ENCODE data around the gene SCRN2. TPM values are rescaled to one million over a fixed set of nuclear protein-coding genes. Genes with fewer than 3 reads are reported as not detected.

SCRN2 gene
- total and polyA plus RNA-seq, 2 of the 13 experiments (the other 11 are each of a cell fraction or from before 2014, with no cell fraction given), result 21.7 to 29.5 TPM

DNA sequence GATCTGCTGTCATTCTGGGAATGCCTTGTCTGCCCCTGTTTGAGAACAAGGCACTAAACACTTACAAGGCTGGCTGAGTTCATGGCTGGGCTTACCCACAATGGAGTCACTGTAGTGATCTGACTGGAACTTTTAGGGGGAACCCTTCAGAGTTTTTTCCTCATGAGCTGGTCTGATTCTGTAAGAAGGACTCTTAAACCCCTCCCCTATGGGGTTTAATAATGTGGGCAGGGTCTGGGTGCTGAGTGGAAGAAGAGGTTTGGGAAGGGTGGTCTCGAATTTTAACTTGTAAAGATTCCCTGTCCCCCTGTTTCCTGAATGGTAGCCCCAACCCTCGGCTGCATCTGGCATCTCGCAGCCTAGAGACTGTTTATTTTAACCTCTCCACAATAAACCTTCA, 50.0 kb downstream of the SCRN2 start:
- ATAC-seq (no peak), DNase-seq (ENCODE audit: low spot score) (no peak), FAIRE-seq (no peak)
- H3K36me3 ChIP-seq (replicated peaks in 1 of 2; ENCODE audit: control insufficient read depth in 1 of 2, insufficient read depth in 2 of 2, low read length in 2 of 2), result no peaks in the 10 kb centered on the region
- no peak overlapping the region for H3K4me2 ChIP-seq (ENCODE audit: low read depth, low read length)
- H4K20me1 ChIP-seq (ENCODE audit: insufficient read depth, low read length), result no peaks in the 10 kb centered on the region; the same call in 1 of the 2 replicates
- WGBS (ENCODE audit: low lambda C conversion rate), result 3% methylated on average over 3 of the region's 3 CpGs
- no peaks in the 10 kb centered on the region for H3K9me3 ChIP-seq (ENCODE audit: low read length)
- TF ChIP-seq, protein P1, sequence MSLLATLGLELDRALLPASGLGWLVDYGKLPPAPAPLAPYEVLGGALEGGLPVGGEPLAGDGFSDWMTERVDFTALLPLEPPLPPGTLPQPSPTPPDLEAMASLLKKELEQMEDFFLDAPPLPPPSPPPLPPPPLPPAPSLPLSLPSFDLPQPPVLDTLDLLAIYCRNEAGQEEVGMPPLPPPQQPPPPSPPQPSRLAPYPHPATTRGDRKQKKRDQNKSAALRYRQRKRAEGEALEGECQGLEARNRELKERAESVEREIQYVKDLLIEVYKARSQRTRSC (CRISPR knock-in tag; IDR thresholded peaks at IDR 0.05; ENCODE audit: low read depth), result no peak
- no peak for TF ChIP-seq ZSCAN20 (CRISPR knock-in tag; IDR thresholded peaks at IDR 0.05; ENCODE audit: borderline replicate concordance)
- TF ChIP-seq GATAD2A (CRISPR knock-in tag; IDR thresholded peaks at IDR 0.05), result no peak
- no peak for TF ChIP-seq CENPT (CRISPR knock-in tag; IDR thresholded peaks at IDR 0.05; ENCODE audit: low read depth)
- TF ChIP-seq SRSF4 (IDR thresholded peaks at IDR 0.05; ENCODE audit: low read depth, low read length, poor library complexity, severe bottlenecking), result no peak
- CTCF ChIA-PET (ENCODE audit: low intra/inter-chr PET ratio, low total read pairs), result no interaction called here
- POLR2A ChIA-PET, result no interaction called here
- H2AFZ ChIP-seq (ENCODE audit: low read length), result no peak overlapping the region
- H3K4me1 ChIP-seq (ENCODE audit: insufficient read depth, low read length), result no peaks in the 10 kb centered on the region
- no peak overlapping the region for H3K9ac ChIP-seq (ENCODE audit: insufficient read depth, low read depth, low read length)
- in situ Hi-C loops (cut with HindIII; ENCODE audit: extremely low pct_ligation_motif_present, low pct_unique_long_range_greater_than_20kb) (no loop called here), intact Hi-C loops (cut with micrococcal nuclease; ENCODE audit: unreplicated experiment) (no loop called here)
- H3K27me3 ChIP-seq (ENCODE audit: control insufficient read depth in 1 of 2, insufficient read depth in 2 of 2, low read length in 2 of 2), result peaks cover 0 to 50% of the 10 kb centered on the region in 2 experiments; a peak in 3 of 5 replicates
- H3K4me3 ChIP-seq (replicated peaks in 1 of 3; ENCODE audit: insufficient read depth in 1 of 3, low read depth in 2 of 3, low read length in 3 of 3), result no peak overlapping the region
- H3K27ac ChIP-seq (ENCODE audit: extremely low read length, insufficient read depth, low read length), result no peak overlapping the region
- BruUV-seq (replicated peaks), result no TSS peak
- no peaks in the 10 kb centered on the region for H3K79me2 ChIP-seq (ENCODE audit: insufficient read depth, low read length)

DNA sequence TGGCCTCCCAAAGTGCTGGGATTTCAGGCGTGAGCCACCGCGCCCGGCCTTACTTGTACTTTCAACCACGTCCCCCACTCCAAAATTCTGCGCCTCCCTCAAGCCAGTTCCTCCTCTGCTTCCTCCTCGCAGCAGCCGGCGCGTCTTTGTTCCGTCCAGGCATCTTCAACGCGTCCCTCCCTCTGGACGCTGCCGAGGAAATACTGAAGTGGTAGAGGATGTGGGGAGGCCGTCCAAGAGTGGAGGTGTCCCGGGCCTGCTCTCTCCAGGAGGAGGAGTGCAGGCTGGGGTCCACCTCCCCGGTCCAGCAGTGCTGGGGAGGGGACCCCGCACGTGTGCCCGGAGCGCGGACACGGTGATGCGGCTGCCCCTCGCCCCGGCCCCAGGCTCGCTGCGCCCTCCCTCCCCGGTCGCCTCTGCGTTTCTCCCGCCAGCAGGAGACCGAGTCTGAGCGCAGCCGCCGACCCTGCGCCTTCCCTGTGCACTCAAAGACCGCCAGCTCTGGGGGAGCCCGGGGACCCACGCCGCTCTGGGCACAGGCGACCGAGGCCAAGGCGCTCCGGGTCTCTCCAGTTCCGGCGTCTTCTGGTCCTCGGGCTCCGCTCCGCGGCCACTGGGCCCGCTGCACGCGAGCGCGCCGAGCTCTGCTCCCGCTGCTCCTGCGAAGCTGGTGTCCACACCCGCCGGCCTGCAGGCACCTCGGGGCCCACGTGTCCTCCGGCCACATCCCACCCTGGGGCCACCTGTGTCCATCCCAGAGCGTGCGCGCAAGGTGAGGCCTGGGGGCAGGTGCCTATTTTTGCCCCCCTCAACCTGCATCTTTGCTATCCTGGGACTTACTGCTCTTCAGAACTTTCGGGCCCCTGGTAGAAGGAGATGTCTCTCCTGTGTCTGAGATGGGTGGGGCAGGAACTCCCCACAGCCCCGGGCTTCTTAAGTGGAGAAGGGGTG, 51.2 kb downstream of the SCRN2 start:
- Histone ChIP-seq H3K4me1 (ENCODE audit: insufficient read depth, low read length) (no peaks in the 10 kb centered on the region), H3K9me3 (ENCODE audit: low read length) (no peaks in the 10 kb centered on the region), H3K4me3 (replicated peaks in 1 of 3; ENCODE audit: insufficient read depth in 1 of 3, low read depth in 2 of 3, low read length in 3 of 3) (peak overlapping the region in 2 of 3 experiments; percentile 49 to 63; a peak in 3 of 6 replicates), H3K36me3 (replicated peaks in 1 of 2; ENCODE audit: control insufficient read depth in 1 of 2, insufficient read depth in 2 of 2, low read length in 2 of 2) (no peaks in the 10 kb centered on the region), H3K27me3 (ENCODE audit: control insufficient read depth in 1 of 2, insufficient read depth in 2 of 2, low read length in 2 of 2) (peaks cover 0 to 43% of the 10 kb centered on the region in 2 experiments; a peak in 3 of 5 replicates), H2AFZ (ENCODE audit: low read length) (no peak overlapping the region), H3K9ac (ENCODE audit: insufficient read depth, low read depth, low read length) (no peak overlapping the region), H3K4me2 (ENCODE audit: low read depth, low read length) (peak overlapping the region; percentile 72), H3K79me2 (ENCODE audit: insufficient read depth, low read length) (no peaks in the 10 kb centered on the region), H4K20me1 (ENCODE audit: insufficient read depth, low read length) (no peaks in the 10 kb centered on the region; the same call in 1 of the 2 replicates), H3K27ac (ENCODE audit: extremely low read length, insufficient read depth, low read length) (no peak overlapping the region)
- CTCF ChIA-PET (ENCODE audit: low intra/inter-chr PET ratio, low total read pairs), result interaction anchor here (1.6 kb wide), 1 partner anchor 13 kb away, joined by 5 read pairs; no protein-coding TSS in a partner anchor
- FAIRE-seq, result no peak
- ATAC-seq, result peak; percentile 98
- no peak for DNase-seq (ENCODE audit: low spot score)
- POLR2A ChIA-PET, result no interaction called here
- no TSS peak for BruUV-seq (replicated peaks)
- in situ Hi-C loops (cut with HindIII; ENCODE audit: extremely low pct_ligation_motif_present, low pct_unique_long_range_greater_than_20kb) (no loop called here), intact Hi-C loops (cut with micrococcal nuclease; ENCODE audit: unreplicated experiment) (no loop called here)
- 17% methylated on average over 35 of the region's 70 CpGs for WGBS (ENCODE audit: low lambda C conversion rate)
- no peak for TF ChIP-seq ZFP1 (CRISPR knock-in tag; IDR thresholded peaks at IDR 0.05)
- TF ChIP-seq, protein P2, sequence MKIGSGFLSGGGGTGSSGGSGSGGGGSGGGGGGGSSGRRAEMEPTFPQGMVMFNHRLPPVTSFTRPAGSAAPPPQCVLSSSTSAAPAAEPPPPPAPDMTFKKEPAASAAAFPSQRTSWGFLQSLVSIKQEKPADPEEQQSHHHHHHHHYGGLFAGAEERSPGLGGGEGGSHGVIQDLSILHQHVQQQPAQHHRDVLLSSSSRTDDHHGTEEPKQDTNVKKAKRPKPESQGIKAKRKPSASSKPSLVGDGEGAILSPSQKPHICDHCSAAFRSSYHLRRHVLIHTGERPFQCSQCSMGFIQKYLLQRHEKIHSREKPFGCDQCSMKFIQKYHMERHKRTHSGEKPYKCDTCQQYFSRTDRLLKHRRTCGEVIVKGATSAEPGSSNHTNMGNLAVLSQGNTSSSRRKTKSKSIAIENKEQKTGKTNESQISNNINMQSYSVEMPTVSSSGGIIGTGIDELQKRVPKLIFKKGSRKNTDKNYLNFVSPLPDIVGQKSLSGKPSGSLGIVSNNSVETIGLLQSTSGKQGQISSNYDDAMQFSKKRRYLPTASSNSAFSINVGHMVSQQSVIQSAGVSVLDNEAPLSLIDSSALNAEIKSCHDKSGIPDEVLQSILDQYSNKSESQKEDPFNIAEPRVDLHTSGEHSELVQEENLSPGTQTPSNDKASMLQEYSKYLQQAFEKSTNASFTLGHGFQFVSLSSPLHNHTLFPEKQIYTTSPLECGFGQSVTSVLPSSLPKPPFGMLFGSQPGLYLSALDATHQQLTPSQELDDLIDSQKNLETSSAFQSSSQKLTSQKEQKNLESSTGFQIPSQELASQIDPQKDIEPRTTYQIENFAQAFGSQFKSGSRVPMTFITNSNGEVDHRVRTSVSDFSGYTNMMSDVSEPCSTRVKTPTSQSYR (CRISPR knock-in tag; IDR thresholded peaks at IDR 0.05; ENCODE audit: borderline replicate concordance), result no peak
- no peak for TF ChIP-seq TBX2 (CRISPR knock-in tag; IDR thresholded peaks at IDR 0.05; ENCODE audit: borderline replicate concordance)
- no peak for TF ChIP-seq ZNF432 (CRISPR knock-in tag; IDR thresholded peaks at IDR 0.05; ENCODE audit: borderline replicate concordance)
- TF ChIP-seq ZMYM4 (CRISPR knock-in tag; IDR thresholded peaks at IDR 0.05), result no peak
- no peak for TF ChIP-seq ZNF263 (CRISPR knock-in tag; IDR thresholded peaks at IDR 0.05)
- no peak for TF ChIP-seq ZNF83 (CRISPR knock-in tag; IDR thresholded peaks at IDR 0.05; ENCODE audit: borderline replicate concordance)

All from HepG2 (cell line).